Liver (tissue), 9 donors: ENCODE data around the gene PSMB11. TPM values are rescaled to one million over a fixed set of nuclear protein-coding genes. Genes with fewer than 3 reads are reported as not detected.

ENCODE experiments used
- DNase-seq: peaks from one replicate; pipeline ENCODE4 v3.0.0-alpha.2; 2017; ENCODE audit warnings: low spot score
- H3K27ac ChIP-seq, 2 donors: one replicate each; pipeline ENCODE4 v1.7.0; 2013; ENCODE audit warnings: inconsistent platforms in 2 of 2, low read length in 2 of 2, control low read depth in 1 of 2, low read depth in 1 of 2, mild to moderate bottlenecking in 1 of 2
- H3K27me3 ChIP-seq, 4 donors: one replicate each; pipeline versions ENCODE4 v1.6.1 to v1.7.0; 2013; ENCODE audit warnings: low read length in 3 of 4, inconsistent platforms in 1 of 4, mild to moderate bottlenecking in 1 of 4, moderate library complexity in 1 of 4; ENCODE audit not compliant: control insufficient read depth in 4 of 4, insufficient read depth in 4 of 4
- H3K36me3 ChIP-seq, 4 donors: one replicate each; pipeline versions ENCODE4 v1.6.1 to v1.7.0; 2013; ENCODE audit warnings: low read length in 3 of 4, mild to moderate bottlenecking in 3 of 4, low read depth in 1 of 4, moderate library complexity in 1 of 4; ENCODE audit not compliant: control insufficient read depth in 4 of 4, insufficient read depth in 3 of 4
- H3K4me1 ChIP-seq, 4 donors: one replicate each; pipeline versions ENCODE4 v1.6.1 to v1.7.0; 2013; ENCODE audit warnings: low read length in 3 of 4, mild to moderate bottlenecking in 3 of 4, moderate library complexity in 1 of 4; ENCODE audit not compliant: control insufficient read depth in 4 of 4, insufficient read depth in 4 of 4
- H3K4me3 ChIP-seq, 3 donors: one replicate each; pipeline versions ENCODE4 v1.6.1 to v1.7.0; 2013; ENCODE audit warnings: low read length in 3 of 3, control low read depth in 1 of 3, low read depth in 1 of 3, mild to moderate bottlenecking in 1 of 3
- H3K9ac ChIP-seq, 2 donors: one replicate each; pipeline ENCODE4 v1.7.0; 2013; ENCODE audit warnings: low read length in 2 of 2, mild to moderate bottlenecking in 2 of 2, moderate library complexity in 2 of 2, control low read depth in 1 of 2, low read depth in 1 of 2
- H3K9me3 ChIP-seq, 4 donors: one replicate each; pipeline versions ENCODE4 v1.6.1 to v1.7.0; 2013; ENCODE audit warnings: low read length in 3 of 4; ENCODE audit not compliant: control insufficient read depth in 4 of 4
- ATF3 ChIP-seq: IDR thresholded peaks from 2 replicates; pipeline ENCODE4 v1.6.1; 2016; ENCODE audit warnings: antibody characterized with exemption
- CTCF ChIP-seq: fragments of 150-350 bp; IDR thresholded peaks from 2 replicates; pipeline ENCODE4 v1.5.1; 2017; ENCODE audit warnings: improper control_type of control experiment, low read depth, low read length; ENCODE audit not compliant: missing input control
- FOXA1 ChIP-seq: IDR thresholded peaks from 2 replicates; pipeline ENCODE4 v1.6.1; 2016; ENCODE audit warnings: antibody characterized with exemption
- FOXA2 ChIP-seq: IDR thresholded peaks from 2 replicates; pipeline ENCODE4 v1.6.1; 2016; ENCODE audit warnings: antibody characterized with exemption
- GABPA ChIP-seq, 2 donors: IDR thresholded peaks in 1 of 2; conservative IDR thresholded peaks in 1 of 2; 2 replicates each; pipeline ENCODE4 v1.6.1; 2016; ENCODE audit warnings: antibody characterized with exemption in 2 of 2, mild to moderate bottlenecking in 1 of 2, moderate library complexity in 1 of 2
- HNF4A ChIP-seq, 2 donors: conservative IDR thresholded peaks; 2 replicates each; pipeline ENCODE4 v1.6.1; 2016; ENCODE audit warnings: antibody characterized with exemption in 2 of 2, mild to moderate bottlenecking in 2 of 2
- RAD21 ChIP-seq, 2 donors: IDR thresholded peaks; 2 replicates each; pipeline ENCODE4 v1.6.1; 2016; ENCODE audit warnings: antibody characterized with exemption in 2 of 2, mild to moderate bottlenecking in 2 of 2
- RXRA ChIP-seq, 2 donors: IDR thresholded peaks; 2 replicates each; pipeline ENCODE4 v1.6.1; 2017 to 2018; ENCODE audit warnings: antibody characterized with exemption in 2 of 2, mild to moderate bottlenecking in 1 of 2
- SP1 ChIP-seq: IDR thresholded peaks from 2 replicates; pipeline ENCODE4 v1.6.1; 2018; ENCODE audit warnings: antibody characterized with exemption, mild to moderate bottlenecking
- YY1 ChIP-seq: IDR thresholded peaks from 2 replicates; pipeline ENCODE4 v1.6.1; 2016; ENCODE audit warnings: antibody characterized with exemption, mild to moderate bottlenecking
- WGBS: extraction: QIAGEN DNeasy Blood & Tissue Kit; methylation state at CpG from one replicate; pipeline ENCODE4 v1.1.7; 2013; 5-methylcytosine and 5-hydroxymethylcytosine counted together
- polyA plus RNA-seq, 2 donors: library from polyadenylated mRNA; stranded (reverse) in 1 of 2; unstranded in 1 of 2; fragments of 200-250 nt in 1 of 2; fragments of >200 nt in 1 of 2; fragmentation: Nextera tagmentation in 1 of 2; extraction: Ambion mirVana in 1 of 2; gene quantifications; one replicate each; pipeline versions ENCODE4 v1.2.1 to v1.2.3, GENCODE V29; 2013 to 2015
- total RNA-seq, 2 donors: library from RNA; depleted of rRNA; stranded (reverse); fragments of >200 nt; gene quantifications; one replicate each; pipeline ENCODE4 v1.2.3, GENCODE V29; 2014
- donor health status: healthy.
- donor health status: healthy.
- donor health status: healthy.
- donor health status: healthy.
- donor health status: healthy.

Gene PSMB11
- total and polyA plus RNA-seq, 4 donors = not detected

GRCh38 chr14:23066855-23067744 is 25.1 kb downstream of the PSMB11 start:
- WGBS = 92% methylated on average over 23 of the region's 23 CpGs
- Histone ChIP-seq H3K4me1 (peaks cover 2 to 25% (median 15%) of the 10 kb centered on the region in 4 donors), H3K9me3 (no peaks in the 10 kb centered on the region), H3K4me3 (no peak overlapping the region), H3K36me3 (peaks cover 14 to 53% (median 44%) of the 10 kb centered on the region in 4 donors), H3K9ac (no peak overlapping the region), H3K27ac (no peak overlapping the region), H3K27me3 (no peaks in the 10 kb centered on the region)
- no peak for DNase-seq
- TF ChIP-seq HNF4A (conservative IDR thresholded peaks at IDR 0.05) (no peak), SP1 (no peak), YY1 (no peak), RAD21 (IDR thresholded peaks at IDR 0.05) (no peak), CTCF (no peak), ATF3 (no peak), GABPA (IDR thresholded peaks at IDR 0.05 in 1 of 2, conservative IDR thresholded peaks at IDR 0.05 in 1 of 2) (no peak)

- Histone ChIP-seq H3K4me3 (no peak overlapping the region), H3K27ac (no peak overlapping the region), H3K9me3 (no peaks in the 10 kb centered on the region), H3K9ac (no peak overlapping the region), H3K36me3 (peaks cover 11 to 46% (median 38%) of the 10 kb centered on the region in 4 donors), H3K4me1 (peaks cover 2 to 29% (median 20%) of the 10 kb centered on the region in 4 donors), H3K27me3 (no peaks in the 10 kb centered on the region)
- no peak for TF ChIP-seq RXRA (IDR thresholded peaks at IDR 0.05)
- TF ChIP-seq ATF3 = no peak
- no peak for TF ChIP-seq FOXA1
- no peak for TF ChIP-seq FOXA2
- no peak for TF ChIP-seq CTCF
- WGBS = 83% methylated on average over 14 of the region's 14 CpGs
- no peak for DNase-seq
Observed at GRCh38 chr14:23067847-23068788, 26.1 kb downstream of the PSMB11 start.
